ENCODE measurements around the gene MYLK2. TPM values are rescaled to one million over a fixed set of nuclear protein-coding genes. Genes with fewer than 3 reads are reported as not detected.

The MYLK2 gene
- total RNA-seq, 4 donors from 2014 or later, result 0.10 TPM; not detected in 3

DNA sequence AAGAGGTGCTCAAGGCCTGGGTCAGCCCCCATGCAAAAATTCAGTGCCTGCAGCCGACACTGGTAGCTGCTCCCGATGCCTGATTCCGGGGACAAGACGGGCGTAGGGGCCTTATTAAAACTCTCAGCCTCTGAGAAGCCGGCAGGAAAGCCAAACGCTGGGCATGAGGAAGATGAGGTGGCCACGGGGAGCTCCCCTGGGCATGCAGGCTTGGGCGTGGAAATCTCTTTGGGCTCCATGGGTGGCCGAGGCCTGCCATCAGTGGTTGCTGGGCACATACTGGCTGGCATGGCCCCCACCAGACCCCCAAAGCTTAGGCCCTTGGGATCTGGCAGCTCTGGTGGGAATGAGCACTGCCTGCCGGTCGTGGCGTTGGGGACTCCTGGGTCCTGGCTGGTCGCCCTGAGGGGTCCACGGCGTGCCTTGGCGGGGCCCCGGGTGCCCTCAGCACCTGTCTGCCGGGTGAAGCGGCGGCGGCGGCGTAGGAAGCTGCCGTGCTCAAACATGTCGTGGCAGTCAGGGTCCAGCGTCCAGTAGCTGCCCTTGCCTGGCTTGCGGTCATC is 25.7 kb downstream of the MYLK2 start:
- WGBS, 2 donors, result 87 to 88% methylated on average over 8 to 28 of the region's 28 CpGs
- no peak for DNase-seq (ENCODE audit: low spot score in 2 of 2)
- H3K4me3 ChIP-seq (ENCODE audit: low read depth, poor library complexity, severe bottlenecking), result no peak overlapping the region
- TF ChIP-seq, protein P1, sequence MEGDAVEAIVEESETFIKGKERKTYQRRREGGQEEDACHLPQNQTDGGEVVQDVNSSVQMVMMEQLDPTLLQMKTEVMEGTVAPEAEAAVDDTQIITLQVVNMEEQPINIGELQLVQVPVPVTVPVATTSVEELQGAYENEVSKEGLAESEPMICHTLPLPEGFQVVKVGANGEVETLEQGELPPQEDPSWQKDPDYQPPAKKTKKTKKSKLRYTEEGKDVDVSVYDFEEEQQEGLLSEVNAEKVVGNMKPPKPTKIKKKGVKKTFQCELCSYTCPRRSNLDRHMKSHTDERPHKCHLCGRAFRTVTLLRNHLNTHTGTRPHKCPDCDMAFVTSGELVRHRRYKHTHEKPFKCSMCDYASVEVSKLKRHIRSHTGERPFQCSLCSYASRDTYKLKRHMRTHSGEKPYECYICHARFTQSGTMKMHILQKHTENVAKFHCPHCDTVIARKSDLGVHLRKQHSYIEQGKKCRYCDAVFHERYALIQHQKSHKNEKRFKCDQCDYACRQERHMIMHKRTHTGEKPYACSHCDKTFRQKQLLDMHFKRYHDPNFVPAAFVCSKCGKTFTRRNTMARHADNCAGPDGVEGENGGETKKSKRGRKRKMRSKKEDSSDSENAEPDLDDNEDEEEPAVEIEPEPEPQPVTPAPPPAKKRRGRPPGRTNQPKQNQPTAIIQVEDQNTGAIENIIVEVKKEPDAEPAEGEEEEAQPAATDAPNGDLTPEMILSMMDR (IDR thresholded peaks at IDR 0.05), result no peak
- TF ChIP-seq POLR2A (IDR thresholded peaks at IDR 0.05), result no peak
- intact Hi-C loops (cut with DNase I; ENCODE audit: low total_unique reads), result no loop called here

DNA sequence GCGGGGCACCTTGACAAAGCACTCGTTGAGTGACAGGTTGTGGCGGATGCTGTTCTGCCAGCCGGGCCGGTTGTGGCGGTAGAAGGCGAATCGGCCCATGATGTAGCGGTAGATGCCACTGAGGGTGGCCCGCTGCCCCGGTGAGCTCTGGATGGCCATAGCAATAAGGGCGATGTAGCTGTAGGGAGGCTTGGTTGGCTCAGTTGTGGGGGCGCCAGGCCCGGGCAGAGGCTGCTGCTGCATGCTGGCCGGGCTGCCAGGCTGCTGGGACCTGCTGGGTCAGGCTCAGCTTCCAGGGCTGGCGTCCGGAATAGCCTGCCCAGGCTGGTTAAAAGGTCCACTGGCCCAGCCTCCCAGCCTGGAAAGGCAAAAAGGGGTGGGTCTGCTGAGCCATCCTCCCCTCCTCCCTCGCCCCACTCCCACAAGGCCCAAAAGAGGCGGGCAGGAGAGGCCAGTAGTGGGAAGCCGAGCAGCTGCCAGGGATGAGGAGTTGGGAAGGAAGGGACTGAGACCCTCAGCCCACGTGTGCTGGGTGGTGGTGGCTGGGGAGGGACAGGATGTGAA is 26.2 kb downstream of the MYLK2 start, which contains the start of gene FOXS1:
Gene FOXS1, minus strand, starts transcription at position 305 of the 564 bp plus-strand sequence. Its CDS starts 62 bp downstream, at position 243.
- WGBS, 2 donors, result 61 to 77% methylated on average over 16 to 20 of the region's 21 CpGs
- intact Hi-C loops (cut with DNase I; ENCODE audit: low total_unique reads), result no loop called here
- TF ChIP-seq POLR2A (IDR thresholded peaks at IDR 0.05), result no peak
- TF ChIP-seq, protein P1 (IDR thresholded peaks at IDR 0.05), result no peak
- DNase-seq (ENCODE audit: low spot score in 2 of 2), result no peak
- no peak within 1 kb of the TSS for H3K4me3 ChIP-seq (ENCODE audit: low read depth, poor library complexity, severe bottlenecking)

DNA sequence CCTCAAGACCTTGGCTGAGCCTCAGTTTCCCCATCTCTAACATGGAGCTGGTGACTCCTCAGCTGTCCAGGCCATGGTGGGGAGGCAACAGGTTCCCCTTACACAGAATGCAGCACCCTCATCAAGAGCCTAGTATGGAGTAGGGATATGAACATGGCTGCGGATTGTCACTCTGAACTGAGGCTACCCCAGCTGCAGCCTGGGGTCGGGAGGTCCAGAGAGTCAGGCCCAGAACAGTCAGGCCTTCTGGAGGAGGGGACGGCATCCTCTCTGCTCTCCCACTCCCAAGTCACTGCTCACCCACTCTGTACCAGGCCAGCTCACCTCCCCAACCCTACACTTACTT is 27.6 kb downstream of the MYLK2 start:
- 73 to 80% methylated on average over 3 of the region's 3 CpGs for WGBS, 2 donors

DNA sequence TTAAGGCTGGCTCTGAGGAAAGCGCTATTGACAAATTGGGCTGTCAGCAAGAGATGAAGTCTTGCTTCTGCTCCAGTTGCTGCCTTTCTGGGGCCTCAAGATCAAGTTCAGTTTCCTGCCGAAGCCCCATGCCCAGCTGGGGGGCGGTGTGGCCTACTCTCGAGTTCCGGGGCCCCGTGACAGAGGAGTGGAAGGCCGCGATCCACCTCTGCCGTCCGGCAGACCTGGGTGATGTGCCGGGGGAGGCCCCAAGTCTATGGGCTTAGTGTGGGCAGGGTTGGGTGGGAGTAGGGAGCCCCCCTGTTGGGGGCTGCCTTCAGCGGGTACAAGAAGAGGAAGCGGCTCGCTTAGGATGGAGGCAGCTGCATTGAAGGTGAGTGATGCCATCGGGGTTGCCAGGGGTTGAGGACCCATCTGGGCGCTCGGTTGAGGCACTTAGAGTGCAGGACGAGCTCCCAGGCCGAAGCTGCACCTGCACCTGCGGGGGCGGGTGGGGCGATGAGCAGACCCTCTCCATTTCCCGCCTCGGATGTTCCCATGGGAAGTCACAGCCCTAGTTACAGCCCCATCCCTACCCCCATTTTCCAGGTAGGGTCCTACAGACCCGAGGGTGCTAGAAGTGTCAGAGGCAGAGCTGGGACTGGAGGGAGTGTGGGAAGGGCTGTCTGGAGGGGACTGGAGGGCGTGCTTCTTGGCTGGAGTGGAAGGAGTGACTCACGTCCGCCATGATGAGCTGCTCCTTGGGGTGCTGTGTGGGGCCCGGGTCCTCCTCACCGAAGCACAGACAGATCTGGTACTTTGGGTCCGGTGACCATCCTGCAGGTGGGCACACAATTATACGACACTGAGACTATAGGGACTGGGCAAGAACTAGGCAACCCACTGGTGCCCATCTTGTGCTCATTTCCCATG is 29.2 kb downstream of the MYLK2 start:
- no peak for DNase-seq (ENCODE audit: low spot score in 2 of 2)
- H3K4me3 ChIP-seq (ENCODE audit: low read depth, poor library complexity, severe bottlenecking), result no peak overlapping the region
- intact Hi-C loops (cut with DNase I; ENCODE audit: low total_unique reads), result no loop called here
- TF ChIP-seq, protein P1 (IDR thresholded peaks at IDR 0.05), result no peak
- no peak for TF ChIP-seq POLR2A (IDR thresholded peaks at IDR 0.05)
- WGBS, 2 donors, result 82 to 87% methylated on average over 32 of the region's 32 CpGs

More for the DNA sequence above, 27.6 kb downstream of the MYLK2 start:
- intact Hi-C loops (cut with DNase I; ENCODE audit: low total_unique reads), result no loop called here
- no peak for DNase-seq (ENCODE audit: low spot score in 2 of 2)
- no peak for TF ChIP-seq POLR2A (IDR thresholded peaks at IDR 0.05)
- TF ChIP-seq, protein P1 (IDR thresholded peaks at IDR 0.05), result no peak
- H3K4me3 ChIP-seq (ENCODE audit: low read depth, poor library complexity, severe bottlenecking), result no peak overlapping the region

DNA sequence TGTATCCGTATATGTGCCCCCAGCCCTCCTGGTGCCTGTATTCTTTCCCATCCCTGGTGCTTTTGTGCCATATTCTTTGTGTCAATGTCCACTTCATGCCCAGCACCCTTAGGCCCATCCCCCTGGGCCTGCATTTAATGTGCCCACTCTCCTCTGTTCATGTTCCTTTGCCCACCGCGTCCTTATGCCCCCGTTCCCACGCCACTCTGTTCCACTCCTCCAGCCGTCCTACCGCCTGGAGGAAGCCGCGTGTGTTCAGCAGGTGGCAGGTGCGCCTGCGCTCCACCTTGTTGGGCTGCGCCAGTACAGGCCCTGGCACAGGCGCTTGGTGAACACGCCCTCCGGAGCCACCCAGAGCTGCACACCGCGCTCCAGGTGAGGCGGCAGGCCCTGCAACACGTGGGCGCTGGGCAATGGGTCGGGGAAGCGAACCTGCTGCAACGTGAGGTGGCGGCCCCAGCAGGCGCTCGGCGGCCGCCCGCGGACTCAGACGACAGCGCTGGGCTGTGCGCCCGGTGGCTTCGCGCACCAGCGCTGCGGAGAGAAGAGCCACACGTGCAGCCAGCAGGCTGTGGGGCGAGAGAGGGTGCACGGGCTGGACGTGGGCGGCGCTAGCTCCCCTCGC is 30.3 kb downstream of the MYLK2 start:
- DNase-seq (ENCODE audit: low spot score in 2 of 2), result no peak
- no peak for TF ChIP-seq POLR2A (IDR thresholded peaks at IDR 0.05)
- TF ChIP-seq, protein P1 (IDR thresholded peaks at IDR 0.05), result no peak
- 22 to 24% methylated on average over 30 to 45 of the region's 45 CpGs for WGBS, 2 donors
- no peak overlapping the region for H3K4me3 ChIP-seq (ENCODE audit: low read depth, poor library complexity, severe bottlenecking)
- intact Hi-C loops (cut with DNase I; ENCODE audit: low total_unique reads), result no loop called here

Measured in lower leg skin (tissue), 4 donors.